GM10266 (cell line): ENCODE data around the gene AIG1.

Experiments used
- DNase-seq: peaks from one replicate; pipeline ENCODE4 v3.0.0; 2012; ENCODE audit errors: extremely low spot score
- CTCF ChIP-seq: IDR thresholded peaks from 2 replicates; pipeline ENCODE4 v1.5.1; 2012; ENCODE audit warnings: mild to moderate bottlenecking, low read depth; ENCODE audit not compliant: control insufficient read depth, insufficient read depth; ENCODE audit errors: missing control alignments

AIG1 gene

GRCh38 chr6:143023695-143024094 is 37.0 kb upstream of the AIG1 start:
- DNase-seq = no peak
- no peak for TF ChIP-seq CTCF

- no peak for TF ChIP-seq CTCF
- no peak for DNase-seq
Observed at GRCh38 chr6:143024977-143025376, 35.7 kb upstream of the AIG1 start.

- DNase-seq = no peak
- peak; percentile 47 for TF ChIP-seq CTCF
Observed at GRCh38 chr6:143026696-143027449, 33.8 kb upstream of the AIG1 start.

- no peak for TF ChIP-seq CTCF
- no peak for DNase-seq
Observed at GRCh38 chr6:143034689-143035334, 25.9 kb upstream of the AIG1 start.

GRCh38 chr6:143037470-143037869 is 23.2 kb upstream of the AIG1 start:
- DNase-seq = no peak
- no peak for TF ChIP-seq CTCF

GRCh38 chr6:143038833-143039232 is 21.9 kb upstream of the AIG1 start:
- TF ChIP-seq CTCF = no peak
- DNase-seq = no peak

- TF ChIP-seq CTCF = no peak
- DNase-seq = no peak
Observed at GRCh38 chr6:143039548-143039947, 21.1 kb upstream of the AIG1 start.
